HG02943 (cell line): Measurements from ENCODE around the gene ASCC2.

Experiments
- ATAC-seq: cut with Tn5 transposase; IDR thresholded peaks from one replicate; pipeline ENCODE4 v1.9.1; 2021; ENCODE audit warnings: mild to moderate bottlenecking, low read depth, moderate library complexity; ENCODE audit not compliant: unreplicated experiment

ASCC2 gene

DNA sequence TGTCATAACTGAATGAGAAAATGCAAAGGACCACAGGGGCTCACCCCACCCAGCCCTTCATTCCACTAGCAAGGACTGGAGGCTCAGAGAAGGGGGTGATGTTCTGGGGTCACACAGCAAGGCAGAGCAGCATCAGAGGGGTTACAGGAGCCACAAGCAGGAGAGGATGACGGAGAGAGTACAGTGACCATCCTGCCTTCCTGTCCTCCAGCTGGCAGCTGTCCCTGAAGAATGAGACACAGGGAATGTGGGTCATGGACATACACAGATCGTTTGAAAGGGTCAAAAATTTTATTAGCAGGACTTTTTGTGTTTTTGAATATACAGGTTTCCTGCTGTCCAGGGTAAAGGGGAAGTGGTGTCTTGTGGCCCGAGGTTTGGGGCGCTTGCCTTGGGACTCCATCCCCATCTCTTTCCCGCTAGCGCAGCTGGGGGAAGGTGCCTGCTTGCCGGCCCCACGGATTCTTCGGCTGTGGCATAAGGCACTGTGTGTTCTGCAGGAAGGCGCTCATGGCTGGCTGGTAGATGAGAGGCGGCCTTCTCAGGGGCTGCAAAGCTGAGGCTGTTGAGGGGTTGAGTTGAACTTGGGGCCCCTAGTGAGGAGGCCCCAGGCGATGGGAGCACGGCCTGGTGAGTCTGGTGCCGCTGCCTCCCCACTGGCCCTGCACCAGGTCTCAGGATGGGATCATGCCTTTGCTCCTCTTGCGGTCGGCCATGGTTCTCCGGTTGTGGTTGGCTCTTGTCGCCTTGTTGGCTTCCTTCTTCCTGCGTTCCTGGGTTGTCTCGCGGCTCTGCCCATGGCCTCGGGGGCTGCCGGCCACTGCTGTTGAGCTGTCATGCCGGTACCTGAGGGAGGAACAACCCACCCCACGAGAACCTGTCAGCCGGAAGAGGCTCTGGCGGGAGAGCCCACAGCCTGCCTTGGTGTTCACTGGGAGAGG lies 49.5 kb downstream of the ASCC2 start:
- no peak for ATAC-seq

DNA sequence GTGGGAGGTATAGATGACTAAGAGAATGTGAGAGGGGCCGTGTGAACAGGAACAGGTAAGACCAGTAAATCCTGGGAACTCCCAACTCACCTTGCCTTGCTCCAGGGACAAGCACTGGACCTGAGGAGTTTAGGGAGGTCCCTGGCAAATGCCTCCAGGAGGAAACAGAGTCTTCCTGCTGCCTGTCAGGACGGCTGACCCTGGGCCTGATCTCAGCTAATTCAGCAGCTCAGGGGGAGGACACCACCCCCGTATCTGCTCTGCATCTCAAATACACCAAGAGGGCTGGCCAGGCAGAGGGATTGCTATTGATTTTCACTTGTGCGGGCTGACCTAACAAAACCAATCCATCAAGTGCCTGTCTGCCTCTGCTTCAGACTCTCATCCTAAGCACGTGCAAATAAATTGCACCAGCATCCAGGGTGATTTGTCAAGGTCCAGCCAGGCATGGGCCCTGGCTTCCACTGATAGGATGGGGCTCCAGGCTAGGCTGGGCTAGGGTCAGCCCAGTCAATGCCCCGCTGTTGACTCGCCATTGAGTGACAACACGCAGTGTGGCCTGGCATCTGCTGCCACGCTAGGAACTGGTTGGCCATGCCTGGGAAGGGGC lies 50.6 kb downstream of the ASCC2 start:
- no peak for ATAC-seq

DNA sequence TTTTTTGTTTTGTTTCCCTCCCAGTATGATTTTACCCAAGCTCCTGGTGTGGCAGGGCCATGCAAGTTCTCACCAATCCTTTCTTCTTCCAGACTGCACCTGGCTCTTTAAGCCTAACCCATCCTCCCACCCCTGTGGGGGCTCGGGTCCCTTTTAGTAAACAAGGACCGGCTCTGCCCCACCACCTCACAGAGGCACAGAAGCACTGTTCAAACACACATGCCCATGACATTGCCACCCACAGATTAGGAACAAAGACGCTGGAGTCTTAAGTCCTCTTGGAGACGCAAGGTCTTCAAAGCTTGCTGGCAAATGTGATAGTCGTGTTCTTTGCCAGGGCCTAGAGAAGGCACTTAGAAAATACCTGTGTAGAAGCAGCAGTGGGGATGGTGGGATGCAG lies 52.0 kb downstream of the ASCC2 start:
- no peak for ATAC-seq

DNA sequence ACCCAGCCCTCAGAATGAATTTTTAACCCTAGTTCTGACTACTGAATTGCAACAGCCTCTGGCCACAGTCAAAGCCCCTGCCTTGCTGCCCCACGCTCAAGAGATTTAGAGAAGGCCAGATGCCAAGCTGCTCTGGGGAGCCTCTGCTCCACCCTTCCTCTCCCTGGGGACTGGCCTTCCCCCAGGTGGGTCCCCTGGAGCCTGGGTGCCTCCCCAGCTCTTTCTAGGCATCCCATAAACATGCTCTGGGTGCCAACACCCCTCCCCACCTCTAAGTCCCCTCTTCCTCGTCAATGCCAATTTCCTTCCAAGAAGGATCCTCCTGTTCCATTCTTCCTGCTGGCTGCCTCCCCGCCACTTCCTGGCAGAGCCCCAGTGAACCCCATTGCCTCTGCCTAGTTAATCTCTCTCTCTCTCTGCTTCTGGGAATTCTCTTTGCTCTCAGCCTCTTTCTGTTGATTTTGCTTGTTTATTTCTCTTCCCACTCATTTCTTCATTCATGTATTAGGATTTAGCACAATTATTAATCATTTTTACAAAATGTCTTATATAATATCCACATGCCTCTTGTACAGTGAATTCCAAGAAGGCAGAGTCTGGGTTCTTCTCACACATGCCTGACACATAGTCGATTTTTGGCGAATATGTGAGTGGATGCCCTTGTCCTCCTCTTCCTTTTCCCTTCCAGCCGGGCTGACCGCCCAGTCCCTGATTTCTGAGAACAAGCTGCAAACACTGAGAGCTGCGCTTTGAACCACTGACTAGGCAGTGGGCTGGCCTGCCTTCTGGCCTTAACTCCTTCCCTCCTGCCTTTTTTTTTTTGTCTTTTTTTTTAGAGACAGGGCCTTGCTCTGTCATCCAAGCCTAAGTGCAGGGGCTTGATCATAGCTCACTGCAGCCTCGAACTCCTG lies 53.4 kb downstream of the ASCC2 start:
- no peak for ATAC-seq

DNA sequence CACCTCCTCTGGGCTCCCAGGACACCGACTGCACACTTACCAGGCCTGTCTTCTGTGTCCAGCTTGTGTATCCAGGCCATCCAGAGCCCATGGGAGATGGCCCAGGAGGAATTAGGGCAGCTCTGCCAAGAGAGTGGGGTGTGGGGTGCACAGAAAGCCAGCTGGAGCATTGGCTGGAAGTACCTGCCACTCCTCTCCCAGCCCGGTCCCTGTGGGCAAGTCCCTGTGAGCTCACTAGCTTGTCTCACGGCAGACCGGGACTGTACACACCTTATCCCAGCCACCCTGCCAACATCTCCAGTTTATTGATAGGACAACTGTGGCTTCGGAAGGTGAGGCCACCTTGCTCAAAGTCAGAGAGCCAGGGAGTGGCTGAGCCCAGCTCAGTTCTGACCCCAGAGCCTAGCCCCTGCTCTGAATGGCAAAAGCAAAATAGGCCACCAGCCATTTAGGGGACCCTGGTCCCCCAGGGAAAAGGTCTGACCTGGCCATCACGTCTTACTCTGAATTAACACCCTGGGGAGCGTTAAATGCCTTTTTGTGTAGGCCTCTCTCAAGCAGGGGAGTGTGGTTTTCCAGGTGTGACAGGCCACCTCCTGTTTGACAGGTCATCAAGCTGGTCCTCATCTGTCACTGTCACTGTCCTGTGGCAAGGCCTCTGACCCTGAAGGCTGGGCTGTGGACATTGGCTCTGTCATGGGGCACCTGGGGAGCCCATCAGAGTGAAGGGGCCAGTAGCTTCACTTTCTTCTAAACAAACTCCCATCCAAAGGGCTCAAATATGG lies 55.8 kb downstream of the ASCC2 start:
- no peak for ATAC-seq

DNA sequence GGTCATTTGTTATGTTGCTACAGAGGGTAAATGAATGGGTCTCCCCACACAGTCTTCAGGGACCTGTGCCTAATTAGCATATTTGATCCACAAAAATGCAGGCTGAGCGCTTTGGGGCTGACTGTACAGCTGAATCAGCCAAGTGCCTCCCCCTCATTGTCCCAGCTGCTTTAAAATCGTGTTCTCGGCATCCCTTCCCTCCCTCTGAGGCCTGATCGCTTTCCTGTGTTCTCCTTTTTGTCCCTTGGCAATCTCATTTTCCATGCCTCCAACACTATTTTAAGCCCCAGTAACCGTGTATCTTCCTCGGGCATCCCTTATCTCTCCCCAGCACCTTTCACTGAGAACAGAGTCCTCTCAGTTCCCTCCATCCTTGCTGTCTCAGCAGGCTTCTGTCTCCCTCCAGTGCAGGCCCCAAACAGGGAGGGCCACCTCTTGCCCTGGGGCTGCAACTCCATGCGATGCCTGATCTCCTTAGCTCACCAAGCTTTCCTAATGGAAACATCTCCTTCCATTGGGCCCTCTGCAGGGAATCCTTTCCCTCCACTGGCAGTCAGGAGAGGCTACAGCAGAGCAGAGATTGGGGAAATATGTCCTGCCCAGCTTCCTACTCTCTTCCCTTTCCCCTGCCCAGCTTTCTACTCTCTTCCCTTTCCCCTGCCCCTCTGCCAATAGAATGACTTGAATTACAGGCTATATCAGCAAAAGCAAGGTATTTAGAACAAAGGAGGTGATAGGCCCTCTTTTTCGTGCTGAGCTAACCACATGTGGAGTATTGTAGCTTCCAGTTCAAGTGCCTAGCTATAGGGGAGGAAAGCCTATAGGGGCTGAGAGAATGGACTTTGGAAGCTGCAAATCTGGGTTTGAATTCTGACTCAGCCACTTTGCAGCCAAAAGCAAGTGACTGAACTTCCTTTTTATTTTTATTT lies 57.1 kb downstream of the ASCC2 start:
- no peak for ATAC-seq

DNA sequence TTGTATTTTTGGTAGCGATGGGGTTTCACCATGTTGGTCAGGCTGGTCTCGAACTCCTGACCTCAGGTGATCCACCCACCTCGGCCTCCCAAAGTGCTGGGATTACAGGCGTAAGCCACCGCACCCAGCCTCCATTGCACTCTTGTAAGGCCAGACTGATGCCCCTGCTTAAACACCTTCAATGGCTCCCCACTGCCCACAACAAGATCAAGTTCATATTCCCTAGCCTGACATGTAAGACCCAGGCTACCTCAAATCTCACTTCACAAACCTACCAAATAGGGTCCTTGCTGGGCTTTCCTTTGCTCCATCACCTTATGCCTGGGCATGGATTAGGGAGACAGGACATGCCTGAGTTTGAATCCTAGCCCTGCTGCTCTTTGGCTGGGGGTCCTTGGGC lies 57.9 kb downstream of the ASCC2 start:
- ATAC-seq: no peak

DNA sequence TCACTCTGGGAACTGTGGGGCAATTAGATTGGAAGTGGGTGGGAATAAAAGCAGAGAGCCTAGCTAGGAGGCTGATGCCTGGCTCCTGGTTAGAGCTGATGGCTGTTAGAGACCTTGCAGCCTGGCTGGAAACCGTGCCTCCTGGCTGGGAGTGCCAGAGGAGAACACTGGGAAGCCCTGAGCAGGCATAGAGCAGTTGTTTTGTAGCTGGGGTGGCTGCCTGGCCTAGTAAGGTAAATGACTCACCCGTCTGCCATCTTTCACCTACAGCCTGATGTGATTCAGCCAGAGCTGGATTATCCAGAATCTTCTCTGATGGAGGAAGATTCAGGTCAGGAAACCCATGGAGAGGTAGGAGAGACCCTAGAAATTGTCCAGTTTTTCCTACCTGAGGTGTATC lies 64.8 kb downstream of the ASCC2 start:
- ATAC-seq: no peak

DNA sequence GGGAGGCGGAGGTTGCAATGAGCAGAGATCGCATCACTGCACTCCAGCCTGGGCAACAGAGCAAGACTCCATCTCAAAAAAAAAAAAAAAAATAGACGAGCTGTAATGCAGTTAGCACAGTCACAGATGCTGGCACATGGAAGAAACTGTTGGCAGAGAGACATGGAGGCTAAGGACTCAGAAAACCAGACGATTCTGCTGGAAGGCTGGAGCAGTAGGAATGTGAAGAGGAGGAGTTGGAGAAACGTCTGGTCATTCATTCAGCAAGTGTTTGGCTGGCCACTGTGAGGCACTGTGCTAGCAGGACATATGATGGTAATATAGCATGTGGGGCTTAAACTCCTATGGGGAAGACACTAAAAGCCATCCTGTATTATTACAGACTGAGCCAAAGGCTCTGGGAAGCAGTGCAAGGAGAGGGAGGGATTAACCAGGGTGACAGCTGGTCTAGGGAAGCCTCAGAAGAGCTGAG lies 65.9 kb downstream of the ASCC2 start:
- ATAC-seq: no peak

DNA sequence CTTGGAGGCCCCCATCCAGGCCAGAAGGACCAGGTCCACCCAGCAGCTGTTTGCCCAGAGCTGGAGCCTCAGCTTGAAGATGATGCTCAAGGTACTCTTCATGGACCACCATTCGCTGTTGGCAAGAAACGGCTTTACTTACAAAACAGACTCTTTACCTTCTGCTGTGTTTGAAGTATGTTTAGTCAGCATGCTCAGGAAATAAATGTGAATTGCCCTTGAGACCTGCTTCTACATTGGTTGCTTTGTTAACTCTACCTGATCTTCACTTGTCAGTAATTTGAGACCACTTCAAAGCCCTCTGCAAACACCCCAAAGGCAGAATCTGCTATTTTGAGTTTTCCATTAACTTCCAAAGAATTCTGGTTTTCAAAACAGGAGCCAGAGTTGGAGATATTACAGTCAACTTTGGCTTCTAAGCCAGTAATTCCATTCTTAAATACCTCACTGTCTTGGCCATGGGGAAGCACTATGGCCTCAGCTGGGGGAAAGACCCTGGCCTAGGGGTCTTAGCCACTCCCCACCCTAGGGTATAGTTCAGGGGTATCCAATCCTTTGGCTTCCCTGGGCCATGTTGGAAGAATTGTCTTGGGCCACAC lies 68.3 kb downstream of the ASCC2 start:
- no peak for ATAC-seq

DNA sequence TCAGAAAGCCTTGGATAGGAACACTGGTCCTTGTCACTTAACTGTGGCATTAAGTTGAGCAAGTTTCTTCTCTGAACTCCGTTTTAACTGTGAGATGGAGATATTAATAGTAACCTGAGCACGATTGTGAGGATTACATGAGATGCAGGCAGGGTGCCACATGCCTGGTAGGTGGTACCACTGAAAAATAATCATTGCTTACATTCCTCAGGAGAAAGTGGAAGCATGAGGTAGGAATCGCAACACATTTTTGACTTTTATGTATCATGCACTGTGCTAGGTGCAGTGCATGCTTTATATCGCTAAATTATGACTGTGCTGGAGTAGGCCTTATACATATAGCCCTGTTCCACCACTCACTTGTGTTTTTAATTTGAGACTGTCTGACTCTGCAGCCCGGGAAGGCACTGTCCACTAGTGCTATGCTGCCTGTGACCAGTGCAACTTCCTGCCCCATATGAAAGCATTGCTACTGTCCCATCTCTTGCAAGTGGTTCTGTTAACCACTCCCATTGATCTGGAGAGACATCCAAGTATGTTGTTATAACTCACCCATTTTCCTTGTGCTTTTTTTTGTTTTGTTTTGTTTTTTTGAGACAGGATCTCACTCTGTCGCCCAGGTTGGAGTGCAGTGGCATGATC lies 69.9 kb downstream of the ASCC2 start:
- ATAC-seq: no peak

DNA sequence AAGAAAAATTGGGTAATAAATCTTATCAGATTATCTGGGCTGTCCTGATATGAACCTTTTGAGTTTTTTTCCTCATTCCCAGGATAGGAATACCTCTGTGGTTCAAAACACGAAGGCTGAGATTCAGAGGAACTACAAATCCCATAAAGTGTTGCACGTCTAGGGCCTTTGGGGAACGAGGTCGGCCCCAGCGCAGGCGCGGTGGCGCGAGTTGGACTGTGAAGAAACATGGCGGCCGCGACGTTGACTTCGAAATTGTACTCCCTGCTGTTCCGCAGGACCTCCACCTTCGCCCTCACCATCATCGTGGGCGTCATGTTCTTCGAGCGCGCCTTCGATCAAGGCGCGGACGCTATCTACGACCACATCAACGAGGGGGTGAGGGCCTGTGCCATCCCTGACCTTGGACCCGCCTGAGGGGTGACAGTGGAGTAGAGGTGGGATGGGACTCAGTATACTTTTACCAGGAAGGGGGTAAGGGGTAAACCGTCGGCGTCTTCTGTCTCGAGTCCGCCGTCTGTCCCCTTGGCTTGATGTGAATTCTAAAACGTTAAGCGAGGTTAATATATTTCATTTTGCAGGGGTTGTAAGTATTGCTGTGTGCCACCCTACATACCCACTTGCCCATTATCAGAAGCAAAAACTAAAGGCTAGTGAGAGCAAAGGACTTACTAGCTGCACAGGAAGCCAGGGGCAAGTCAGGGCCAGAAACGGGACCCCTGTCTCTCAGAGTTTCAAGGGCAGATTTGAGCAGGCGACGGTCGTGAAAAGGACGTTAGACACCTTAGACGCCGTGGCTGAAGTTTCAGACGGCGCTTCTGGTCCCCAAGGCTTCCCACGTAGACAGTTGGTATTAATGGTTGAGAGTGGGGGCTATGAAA lies 70.7 kb downstream of the ASCC2 start, which contains the start of gene UQCR10:
UQCR10 (plus strand) TSS at position 199 of the 881 bp plus-strand sequence; CDS start at position 229, 30 bp downstream.
- peak; percentile 76 for ATAC-seq

DNA sequence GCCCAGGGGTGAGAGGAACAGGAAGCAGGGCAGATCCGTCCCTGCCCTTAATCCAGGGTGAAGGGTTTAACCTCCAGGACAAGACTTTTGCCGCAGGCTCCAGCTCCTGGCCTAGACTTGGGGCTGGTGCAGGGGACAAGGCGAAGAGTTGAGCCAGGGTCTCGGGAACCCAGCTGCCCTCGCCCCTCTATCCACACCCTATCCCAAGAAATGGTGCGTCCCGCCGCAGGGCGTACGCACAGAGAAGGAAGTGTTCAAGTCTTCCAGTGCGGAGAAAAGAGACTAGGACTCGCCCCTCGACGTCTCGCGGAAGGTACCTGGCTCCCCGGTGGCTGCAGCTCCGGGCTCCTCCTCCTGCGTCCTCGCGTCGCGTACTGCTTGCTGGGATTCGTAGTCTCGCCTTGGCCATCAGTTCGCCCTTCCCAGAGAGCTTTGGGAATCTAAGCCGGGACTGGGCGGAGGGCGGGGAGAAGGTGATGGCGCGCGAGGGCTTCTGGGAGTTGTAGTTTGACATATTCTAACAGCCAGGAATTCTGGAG lies 71.4 kb downstream of the ASCC2 start, which contains the start of gene ZMAT5:
ZMAT5 (minus strand) TSS at position 376 of the 539 bp plus-strand sequence. CDS start 18,463 bp downstream, outside the sequence.
- ATAC-seq: peak; percentile 83

DNA sequence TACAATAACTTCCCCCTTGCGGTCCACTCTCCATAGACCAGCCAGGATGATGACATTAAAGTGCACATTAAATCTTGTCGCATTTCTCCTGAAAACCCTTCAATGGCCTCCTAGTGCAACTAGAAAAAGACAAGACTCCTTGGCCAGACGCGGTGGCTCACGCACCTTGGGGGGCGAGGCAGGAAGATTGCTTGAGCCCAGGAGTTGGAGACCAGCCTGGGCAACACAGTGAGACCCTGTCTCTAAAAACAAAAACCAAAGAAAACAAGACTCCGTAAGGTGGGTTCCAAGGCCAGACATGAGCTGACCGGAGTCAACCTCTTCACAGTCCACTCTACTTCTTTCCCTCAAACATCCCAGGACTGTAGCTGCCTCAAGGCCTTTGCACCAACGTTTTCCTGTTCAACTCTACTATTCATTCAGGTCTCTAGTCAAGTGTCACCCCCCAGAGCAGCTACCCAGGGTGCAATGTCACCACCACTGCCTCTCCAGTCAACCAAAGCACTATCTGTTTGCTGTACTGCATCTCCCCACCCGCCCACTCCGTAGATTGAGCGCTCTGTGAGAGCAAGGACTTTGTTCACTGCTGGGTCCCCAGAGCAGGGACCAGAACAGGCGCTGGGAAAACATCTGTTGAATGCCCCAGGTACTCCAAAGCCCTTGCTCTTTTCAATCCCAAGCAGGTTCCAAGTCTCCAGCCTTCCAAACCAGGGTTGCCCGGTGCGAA lies 72.0 kb downstream of the ASCC2 start:
- no peak for ATAC-seq

DNA sequence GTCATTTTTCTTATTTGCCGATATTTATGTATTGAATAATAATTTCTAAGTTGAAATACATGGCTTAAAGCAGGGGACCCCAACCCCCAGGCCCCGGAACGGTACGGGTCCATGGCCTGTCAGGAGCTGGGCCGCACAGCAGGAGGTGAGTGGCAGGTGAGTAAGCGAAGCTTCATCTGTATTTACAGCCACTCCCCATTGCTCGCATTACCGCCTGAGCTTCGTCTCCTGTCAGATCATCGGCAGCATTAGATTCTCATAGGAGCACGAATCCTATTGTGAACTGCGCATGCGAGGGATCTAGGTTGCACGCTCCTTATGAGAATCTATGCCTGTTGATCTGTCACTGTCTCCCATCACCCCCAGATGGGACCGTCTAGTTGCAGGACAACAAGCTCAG lies 75.8 kb downstream of the ASCC2 start:
- no peak for ATAC-seq

DNA sequence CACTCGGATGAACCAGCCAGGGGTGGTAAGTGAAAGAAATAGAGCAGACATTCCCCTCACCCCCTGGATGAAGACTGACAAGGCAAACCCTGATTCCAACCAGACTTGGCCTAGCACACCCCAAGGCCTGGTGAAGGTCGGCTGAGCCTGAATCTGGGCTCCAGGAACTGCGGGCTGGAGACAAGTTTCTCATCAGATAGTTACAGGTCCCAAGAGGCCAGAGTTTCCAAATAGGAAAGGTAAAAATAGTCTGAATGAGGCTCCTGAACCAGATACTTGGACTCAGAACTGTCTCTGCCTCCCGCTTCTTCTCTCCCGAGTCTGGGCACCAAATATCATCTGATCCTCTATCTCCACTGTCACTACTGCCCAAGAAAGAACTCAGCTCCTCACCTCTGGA lies 79.1 kb downstream of the ASCC2 start:
- ATAC-seq: no peak
